NOMO-1 (cell line): ENCODE data around the gene MRPS11.
"Not testable (repeated sequence)": the region's sequence is repeated elsewhere in the genome, so short reads cannot be mapped to it uniquely, and the experiment has no call there.

Experiments
- DNase-seq, 2 experiments: peaks; one replicate each; lab custom pipeline; 2025; ENCODE audit not compliant: unreplicated experiment in 2 of 2; lab: John Stamatoyannopoulos, UW

The MRPS11 gene

GRCh38 chr15:88454867-88455810 lies 12.4 kb upstream of the MRPS11 start:
- peak; percentile 32 to 51 for DNase-seq

DNA sequence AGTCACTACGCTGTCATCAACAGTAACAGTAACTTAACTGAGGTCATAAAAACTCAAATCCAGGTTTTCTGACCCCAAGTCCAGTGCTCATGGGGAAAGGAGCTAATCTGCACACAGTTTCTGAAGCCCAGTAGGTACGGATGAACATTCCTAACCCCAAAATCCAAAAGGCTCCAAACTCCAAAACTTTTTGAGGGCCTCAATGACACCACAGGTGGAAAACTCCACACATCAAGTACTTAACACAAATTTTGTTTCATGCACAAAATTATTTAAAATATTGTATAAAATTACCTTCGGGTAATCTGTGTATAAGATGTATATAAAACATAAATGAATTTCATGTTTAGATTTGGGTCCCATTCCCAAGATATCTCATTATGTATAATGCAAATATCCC lies 10.8 kb upstream of the MRPS11 start:
- DNase-seq: no peak

GRCh38 chr15:88463870-88464532 lies 3.5 kb upstream of the MRPS11 start:
- no peak for DNase-seq

- peak; percentile 39 to 51 for DNase-seq
Observed at GRCh38 chr15:88465633-88466224, 1.8 kb upstream of the MRPS11 start.

GRCh38 chr15:88467935-88468528 lies 524 bp downstream of the MRPS11 start:
- DNase-seq: no peak

DNA sequence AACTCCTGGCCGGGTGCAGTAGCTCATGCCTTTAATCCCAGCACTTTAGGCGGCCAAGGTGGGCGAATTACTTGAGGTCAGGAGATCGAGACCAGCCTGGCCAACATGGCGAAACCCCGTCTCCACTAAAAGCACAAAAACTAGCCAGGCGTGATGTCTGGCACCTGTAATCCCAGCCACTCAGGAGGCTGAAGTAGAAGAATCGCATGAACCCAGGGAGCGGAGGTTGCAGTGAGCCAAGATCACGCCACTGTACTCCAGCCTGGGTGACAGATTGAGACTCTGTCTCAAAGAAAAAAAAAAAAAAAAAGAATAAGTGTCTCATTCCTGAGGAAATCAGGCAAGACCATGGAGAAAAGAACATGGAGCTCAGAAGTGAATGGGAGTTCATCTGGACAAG lies 1.2 kb downstream of the MRPS11 start:
- not testable (repeated sequence) for DNase-seq

DNA sequence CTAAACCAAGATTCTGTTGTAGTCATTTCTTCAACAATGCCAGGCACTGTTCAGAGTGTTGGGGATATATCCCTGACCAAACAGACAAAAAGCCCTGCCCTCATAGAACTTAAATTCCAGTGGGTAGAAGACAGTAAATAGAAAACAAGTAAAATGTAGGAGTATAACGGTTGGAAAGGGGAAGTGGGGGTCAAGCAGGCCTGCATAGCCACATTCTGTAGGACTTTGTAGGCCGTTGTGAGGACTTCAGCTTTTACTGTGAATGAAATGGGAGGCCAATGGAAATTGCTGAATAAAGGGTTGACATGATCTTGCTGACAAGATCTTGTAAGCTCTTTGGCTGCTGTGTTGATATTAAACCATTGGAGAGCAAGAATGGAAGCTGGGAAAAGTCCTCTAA lies 1.8 kb downstream of the MRPS11 start:
- DNase-seq: no peak

DNA sequence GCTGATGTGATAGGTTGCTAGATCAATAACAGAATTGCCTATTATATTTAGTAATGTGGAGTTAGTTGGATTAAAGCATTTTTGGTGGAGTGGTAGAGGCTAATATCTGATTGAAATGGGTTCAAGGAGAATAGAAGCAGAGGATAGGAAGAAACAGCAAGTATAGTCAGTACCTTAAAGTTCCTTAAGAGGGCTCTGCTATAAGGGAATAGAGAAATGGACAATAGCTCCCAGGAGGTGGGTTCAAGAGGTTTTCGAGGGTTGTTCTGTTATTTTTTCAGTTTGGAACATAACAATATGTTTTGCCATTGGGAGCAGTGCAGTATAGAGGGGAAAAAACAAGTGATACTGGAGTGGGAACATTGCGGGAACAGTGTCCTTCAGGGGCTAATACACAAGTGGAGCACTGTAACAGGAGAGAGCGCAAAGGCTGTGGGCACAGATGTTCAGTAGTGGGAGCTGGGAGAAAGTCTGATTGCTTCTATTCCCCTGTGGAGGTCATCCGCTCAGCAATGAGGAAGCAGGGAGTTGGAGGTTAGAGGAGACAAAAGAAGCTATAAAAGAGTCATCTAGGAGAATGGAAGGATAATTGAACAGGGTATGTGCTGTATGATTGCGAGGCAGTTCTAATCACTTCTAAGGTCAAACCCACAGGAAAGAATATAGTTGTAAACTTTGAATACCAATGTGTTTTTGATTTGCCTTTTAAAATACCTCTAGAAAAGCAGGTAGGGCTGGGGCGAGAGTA lies 3.3 kb downstream of the MRPS11 start:
- no peak for DNase-seq

DNA sequence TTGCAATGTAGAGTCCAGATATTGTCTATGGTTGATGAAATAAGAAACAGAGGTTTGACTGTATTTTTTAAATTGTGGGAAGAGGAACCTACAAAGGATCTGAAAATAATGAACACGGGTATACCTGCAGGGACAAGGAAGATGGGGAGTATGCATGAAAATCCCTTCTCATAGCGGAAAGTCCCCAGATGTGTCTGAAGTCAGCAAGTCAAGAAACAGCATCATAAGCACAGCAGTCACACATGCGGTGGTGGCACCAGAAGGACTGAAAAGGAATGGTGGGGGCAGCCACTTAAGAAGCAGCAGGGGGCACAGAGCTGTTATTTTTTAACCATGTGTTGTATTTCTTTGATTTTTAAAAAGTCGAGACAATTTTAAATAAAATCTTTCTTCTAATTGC lies 4.7 kb downstream of the MRPS11 start:
- DNase-seq: no peak

DNA sequence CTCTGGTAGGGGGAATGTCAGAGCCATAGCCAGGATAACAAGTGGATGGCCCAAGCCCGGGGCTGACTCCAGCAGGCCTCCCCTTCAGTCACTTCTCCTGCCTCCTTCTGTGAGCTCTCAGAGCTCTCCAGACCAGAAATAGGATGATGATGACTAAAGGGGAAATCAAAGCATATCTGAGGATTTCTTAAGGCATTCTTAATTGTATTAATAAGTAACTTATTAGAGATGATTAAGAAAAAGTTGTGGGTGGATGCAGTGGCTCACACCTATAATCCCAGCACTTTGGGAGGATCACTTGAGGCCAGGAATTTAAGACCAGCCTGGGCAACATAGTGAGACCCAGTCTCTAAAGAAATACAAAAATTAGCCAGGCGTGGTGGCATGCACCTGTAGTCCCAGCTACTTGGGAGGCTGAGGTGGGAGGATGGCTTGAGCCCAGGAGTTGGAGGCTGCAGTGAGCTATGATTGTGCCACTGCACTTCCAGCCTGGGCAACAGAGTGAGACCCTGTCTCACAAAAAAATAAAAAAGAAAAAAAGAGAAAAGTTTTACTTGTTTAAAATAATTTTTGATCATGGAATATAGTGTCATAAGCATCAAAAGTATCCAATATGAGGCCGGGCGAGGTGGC lies 6.3 kb downstream of the MRPS11 start:
- DNase-seq: not testable (repeated sequence)

GRCh38 chr15:88476635-88477060 lies 9.1 kb downstream of the MRPS11 start:
- DNase-seq: peak; percentile 52 to 58

DNA sequence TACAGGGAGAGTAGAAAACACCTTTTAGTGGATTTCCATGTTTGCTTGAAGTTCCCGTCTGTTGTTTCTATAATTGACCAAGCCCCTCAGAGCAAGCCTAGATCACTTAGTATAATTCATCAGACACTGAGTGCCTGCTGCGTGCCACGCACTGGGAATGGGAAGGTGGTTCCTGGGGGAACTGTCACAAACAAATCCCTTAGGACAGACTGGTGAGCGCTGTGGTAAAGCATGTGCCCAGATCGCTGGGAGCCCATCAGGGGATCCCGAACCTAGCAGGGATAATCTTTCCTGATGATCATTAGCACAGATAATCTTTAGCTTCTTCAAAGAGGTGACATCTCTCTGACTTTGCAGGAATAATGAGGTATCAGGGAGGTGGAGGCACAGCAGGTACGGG lies 9.6 kb downstream of the MRPS11 start:
- no peak for DNase-seq

DNA sequence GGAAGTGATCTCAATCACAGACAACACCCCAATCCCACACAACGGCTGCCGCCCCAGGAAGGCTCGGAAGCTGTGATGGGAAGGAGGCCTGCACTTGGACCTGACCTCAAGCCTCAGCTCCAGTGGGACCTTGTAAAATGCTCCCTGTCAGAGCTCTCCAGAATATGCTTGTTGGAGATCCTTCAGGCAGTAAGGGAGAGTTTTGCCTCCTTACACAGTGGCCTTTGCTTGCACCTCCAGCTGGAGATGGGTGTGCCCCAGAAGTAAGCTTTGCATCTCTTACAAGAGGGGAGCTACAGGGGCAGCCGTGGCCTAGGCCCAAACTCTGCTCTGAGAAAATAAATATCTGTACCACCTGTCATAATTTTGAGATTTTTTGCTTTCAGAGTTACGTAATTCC lies 10.4 kb downstream of the MRPS11 start:
- no peak for DNase-seq

- no peak for DNase-seq
Observed at GRCh38 chr15:88479169-88479568, 11.7 kb downstream of the MRPS11 start.

- no peak for DNase-seq
Observed at GRCh38 chr15:88480981-88481380, 13.5 kb downstream of the MRPS11 start.

GRCh38 chr15:88482263-88482662 lies 14.8 kb downstream of the MRPS11 start:
- no peak for DNase-seq

DNA sequence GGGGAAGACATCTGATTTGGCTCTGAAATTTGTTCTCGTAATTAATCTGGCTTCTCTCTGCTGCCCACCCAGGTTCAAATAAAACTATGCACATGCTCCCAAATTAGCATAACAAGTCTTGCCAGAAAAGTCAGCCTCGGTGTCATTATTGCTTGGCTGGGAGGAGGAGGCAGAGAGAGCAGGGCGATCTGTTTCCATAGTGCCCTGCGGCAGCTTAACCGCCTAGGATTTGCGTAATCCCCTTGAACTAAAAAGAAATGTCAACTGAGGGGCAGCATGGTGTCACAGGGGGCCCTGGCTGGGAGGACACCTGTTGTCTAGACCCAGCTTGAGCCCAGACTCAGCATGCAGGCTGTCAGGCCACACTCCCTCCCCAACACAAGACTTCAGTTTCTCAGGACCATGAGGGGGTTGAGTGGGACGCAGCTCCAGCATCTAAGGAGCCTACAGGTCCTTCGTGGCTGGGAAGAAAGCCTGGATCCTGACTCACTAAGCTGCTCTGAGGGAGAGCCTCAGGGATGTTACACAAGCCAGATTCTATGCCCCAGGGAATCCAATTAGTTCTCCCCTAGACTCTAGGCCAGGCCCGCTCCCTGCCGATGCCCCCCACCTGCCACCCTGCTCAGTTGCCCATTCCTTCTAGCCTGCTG lies 17.3 kb downstream of the MRPS11 start:
- DNase-seq: peak; percentile 10 to 20

GRCh38 chr15:88487178-88487795 lies 19.8 kb downstream of the MRPS11 start:
- DNase-seq: no peak
